Esophagus muscularis mucosa (tissue), 3 donors: ENCODE results near the gene ZBTB44.

Experiments
- CTCF ChIP-seq, 3 experiments: fragments of 200-600 bp in 2 of 3; fragments of 450-650 bp in 1 of 3; sonication (generic) in 2 of 3; IDR thresholded peaks; one replicate each; pipeline ENCODE4 v1.5.1; 2017 to 2019; ENCODE audit warnings: antibody characterized with exemption in 3 of 3, mild to moderate bottlenecking in 2 of 3, moderate library complexity in 1 of 3
- POLR2AphosphoS5 ChIP-seq, 2 donors: sonication (generic); formaldehyde crosslinking; IDR thresholded peaks; one replicate each; pipeline ENCODE4 v1.6.1; 2017; ENCODE audit warnings: antibody characterized with exemption in 2 of 2

- TF ChIP-seq POLR2AphosphoS5 (IDR thresholded peaks at IDR 0.05) (no peak), CTCF (IDR thresholded peaks at IDR 0.05) (no peak)
Measured at GRCh38 chr11:130209954-130210854, 104.5 kb downstream of the ZBTB44 start.
